A549 (cell line): ENCODE data around the gene NSMCE3.

Experiments used
- POLR2A ChIP-seq: IDR thresholded peaks from 2 replicates; pipeline ENCODE4 v1.6.1; 2012; ENCODE audit warnings: mild to moderate bottlenecking, low read length
- RCOR1 ChIP-seq: fragments of 150-350 bp; IDR thresholded peaks from 2 replicates; pipeline ENCODE4 v1.6.1; 2014; ENCODE audit warnings: antibody characterized with exemption, low read length, low read depth
- SMC3 ChIP-seq: fragments of >200 bp; sonication (Bioruptor Twin); formaldehyde crosslinking; IDR thresholded peaks from 3 replicates; pipeline ENCODE4 v1.6.1; 2018; ENCODE audit warnings: inconsistent platforms
- ZC3H11A ChIP-seq: fragments of 450-650 bp; IDR thresholded peaks from 2 replicates; pipeline ENCODE4 v1.6.1; 2014; ENCODE audit warnings: antibody characterized with exemption, mild to moderate bottlenecking
- TF ChIP-seq, protein P1 (sequence below): fragments of >200 bp; sonication (Bioruptor Twin); formaldehyde crosslinking; IDR thresholded peaks from 3 replicates; pipeline ENCODE4 v1.5.1; 2016
- TF ChIP-seq, protein P2 (sequence below): IDR thresholded peaks from 2 replicates; pipeline ENCODE4 v1.6.1; 2012

DNA sequence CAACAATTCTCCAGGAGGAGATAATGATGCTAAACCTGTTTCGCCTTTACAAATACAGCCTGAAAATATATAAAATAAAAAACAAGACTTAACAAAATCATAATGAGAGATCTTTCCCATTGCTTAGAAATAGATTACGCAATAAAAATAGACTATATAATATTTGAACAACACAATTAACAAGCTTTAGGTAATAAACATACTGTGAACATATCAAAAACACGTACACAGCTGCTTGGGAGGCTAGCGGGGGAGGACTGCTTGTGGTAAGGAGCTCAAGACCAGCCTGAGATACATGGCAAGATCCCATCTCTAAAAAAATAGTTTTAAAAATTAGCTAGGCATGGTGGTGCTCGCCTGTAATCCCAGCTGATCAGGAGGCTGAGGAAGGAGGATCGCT is 8.7 kb downstream of the NSMCE3 start:
- TF ChIP-seq ZC3H11A (no peak), SMC3 (no peak), POLR2A (no peak), RCOR1 (no peak)
- TF ChIP-seq, protein P1, sequence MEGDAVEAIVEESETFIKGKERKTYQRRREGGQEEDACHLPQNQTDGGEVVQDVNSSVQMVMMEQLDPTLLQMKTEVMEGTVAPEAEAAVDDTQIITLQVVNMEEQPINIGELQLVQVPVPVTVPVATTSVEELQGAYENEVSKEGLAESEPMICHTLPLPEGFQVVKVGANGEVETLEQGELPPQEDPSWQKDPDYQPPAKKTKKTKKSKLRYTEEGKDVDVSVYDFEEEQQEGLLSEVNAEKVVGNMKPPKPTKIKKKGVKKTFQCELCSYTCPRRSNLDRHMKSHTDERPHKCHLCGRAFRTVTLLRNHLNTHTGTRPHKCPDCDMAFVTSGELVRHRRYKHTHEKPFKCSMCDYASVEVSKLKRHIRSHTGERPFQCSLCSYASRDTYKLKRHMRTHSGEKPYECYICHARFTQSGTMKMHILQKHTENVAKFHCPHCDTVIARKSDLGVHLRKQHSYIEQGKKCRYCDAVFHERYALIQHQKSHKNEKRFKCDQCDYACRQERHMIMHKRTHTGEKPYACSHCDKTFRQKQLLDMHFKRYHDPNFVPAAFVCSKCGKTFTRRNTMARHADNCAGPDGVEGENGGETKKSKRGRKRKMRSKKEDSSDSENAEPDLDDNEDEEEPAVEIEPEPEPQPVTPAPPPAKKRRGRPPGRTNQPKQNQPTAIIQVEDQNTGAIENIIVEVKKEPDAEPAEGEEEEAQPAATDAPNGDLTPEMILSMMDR, result no peak
- TF ChIP-seq, protein P2, sequence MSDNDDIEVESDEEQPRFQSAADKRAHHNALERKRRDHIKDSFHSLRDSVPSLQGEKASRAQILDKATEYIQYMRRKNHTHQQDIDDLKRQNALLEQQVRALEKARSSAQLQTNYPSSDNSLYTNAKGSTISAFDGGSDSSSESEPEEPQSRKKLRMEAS, result no peak
